Heart left ventricle (tissue), 13 donors: Measurements from ENCODE around the gene CBY2.

Source experiments
- CTCF ChIP-seq, 12 donors: fragments of 200-600 bp; sonication (generic) in 4 of 12; IDR thresholded peaks; one replicate each; pipeline versions ENCODE4 v1.5.0 to v1.8.0; 2018 to 2022; ENCODE audit warnings: antibody characterized with exemption in 12 of 12, mild to moderate bottlenecking in 5 of 12
- POLR2A ChIP-seq, 2 donors: fragments of 450-650 bp; IDR thresholded peaks; one replicate each; pipeline ENCODE4 v1.6.1; 2017; ENCODE audit warnings: antibody characterized with exemption in 2 of 2, mild to moderate bottlenecking in 2 of 2, moderate library complexity in 2 of 2
- donor health status: ischemic (EF 13 %, LVEDD 7.1; RV severe dilation, severe dysfunction).
- donor health status: DM: no; HTN: yes; CAD: no.
- donor health status: DM: no; HTN: no; CAD: no.
- donor health status: ischemic (EF 25% LVEDD 6.9; RV normal size, moderate dysfunction).
- donor health status: ischemic (EF 25% LVEDD 5.7; RV mildly dilated, moderate dysfunction).
- donor health status: ischemic (EF 35%, LVEDD 5.7; RV mildly dilated, moderate dysfunction).
- donor health status: nonischemic (EF 11% LVEDD 7.7; RV severe dilation, severe dysfunction).
- donor health status: DM: yes; HTN: yes; CAD: no.
- donor health status: PGD.
- donor health status: ischemic (EF 29% LVEDD 5.4; RV normal size, mild dysfunction).
- donor health status: nonischemic (EF 23%, LVEDD 6.1; RV moderate dilation, normal function).

DNA sequence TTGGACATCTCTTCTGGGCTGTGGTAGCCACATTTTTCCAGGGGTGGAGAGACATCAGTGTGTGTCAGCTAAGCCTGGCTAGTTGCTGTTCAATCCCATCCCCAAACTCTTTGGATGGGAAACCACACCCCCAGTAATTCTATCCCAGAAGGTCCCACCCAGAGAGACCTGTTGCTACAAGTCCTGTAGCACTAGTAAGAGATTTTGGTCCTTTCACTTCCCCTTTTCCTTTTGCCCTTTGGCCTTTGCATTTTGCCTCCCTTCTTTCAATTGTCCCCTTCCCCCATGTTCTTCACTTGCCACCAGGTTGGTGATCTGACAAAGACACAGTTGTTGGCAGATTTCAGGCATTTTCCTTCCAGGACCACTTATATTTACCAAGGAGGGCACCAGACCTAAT is 3.8 kb downstream of the CBY2 start:
- TF ChIP-seq CTCF (IDR thresholded peaks at IDR 0.05) (no peak), POLR2A (IDR thresholded peaks at IDR 0.05) (no peak)
